ENCODE measurements around the gene MGMT. TPM values are rescaled to one million over a fixed set of nuclear protein-coding genes. Genes with fewer than 3 reads are reported as not detected.

MGMT gene
- polyA plus RNA-seq, 1 donor from 2014 or later, result 0.94 TPM

DNA sequence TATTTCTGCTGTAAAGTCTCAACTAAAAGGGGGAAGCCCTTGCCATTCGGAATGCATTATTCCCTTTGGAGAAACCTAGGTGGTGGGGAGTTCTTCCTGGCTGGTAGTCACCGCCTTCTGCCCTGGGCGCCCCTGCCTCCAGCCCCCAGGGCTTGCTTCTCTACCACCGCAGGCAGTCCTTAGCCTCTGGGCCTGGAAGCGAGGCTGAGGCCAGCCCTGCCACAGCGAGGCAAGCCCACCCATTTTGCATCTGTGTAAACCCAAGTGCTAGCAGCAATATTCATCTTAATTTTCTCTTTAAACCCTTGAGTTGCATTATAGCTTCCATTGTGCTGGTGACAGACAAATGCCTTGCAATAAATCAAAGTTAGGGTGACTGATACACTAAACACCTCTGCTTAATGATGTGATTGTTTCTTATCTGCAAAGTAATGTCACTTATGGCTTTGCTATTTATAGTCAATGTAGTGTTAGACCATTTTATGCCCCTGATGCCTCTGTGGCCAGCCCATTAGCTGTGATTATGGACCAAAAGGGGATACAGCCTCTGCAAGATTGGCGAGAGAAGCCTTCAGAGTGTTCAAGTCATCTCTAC lies 26.2 kb upstream of the MGMT start:
- no peak overlapping the region for H2AFZ ChIP-seq (ENCODE audit: low read depth, low read length)
- H3K27me3 ChIP-seq (ENCODE audit: insufficient read depth, low read depth, low read length), result no peaks in the 10 kb centered on the region
- no peaks in the 10 kb centered on the region for H3F3A ChIP-seq (ENCODE audit: insufficient read depth, low read length, poor library complexity, severe bottlenecking)
- H3K4me2 ChIP-seq (ENCODE audit: low read length), result no peak overlapping the region
- TF ChIP-seq RAD21 (conservative IDR thresholded peaks at IDR 0.05) (no peak), EP300 (conservative IDR thresholded peaks at IDR 0.05; ENCODE audit: poor library complexity, severe bottlenecking) (no peak), SMC3 (conservative IDR thresholded peaks at IDR 0.05; ENCODE audit: poor library complexity) (no peak), EZH2 (IDR thresholded peaks at IDR 0.05; ENCODE audit: borderline replicate concordance, insufficient read depth, low read length, poor library complexity, severe bottlenecking) (no peak), MXI1 (conservative IDR thresholded peaks at IDR 0.05; ENCODE audit: poor library complexity, severe bottlenecking) (no peak), POLR2AphosphoS5 (IDR thresholded peaks at IDR 0.05) (no peak), TAF1 (IDR thresholded peaks at IDR 0.05; ENCODE audit: low read depth) (no peak)
- TF ChIP-seq, protein P1, sequence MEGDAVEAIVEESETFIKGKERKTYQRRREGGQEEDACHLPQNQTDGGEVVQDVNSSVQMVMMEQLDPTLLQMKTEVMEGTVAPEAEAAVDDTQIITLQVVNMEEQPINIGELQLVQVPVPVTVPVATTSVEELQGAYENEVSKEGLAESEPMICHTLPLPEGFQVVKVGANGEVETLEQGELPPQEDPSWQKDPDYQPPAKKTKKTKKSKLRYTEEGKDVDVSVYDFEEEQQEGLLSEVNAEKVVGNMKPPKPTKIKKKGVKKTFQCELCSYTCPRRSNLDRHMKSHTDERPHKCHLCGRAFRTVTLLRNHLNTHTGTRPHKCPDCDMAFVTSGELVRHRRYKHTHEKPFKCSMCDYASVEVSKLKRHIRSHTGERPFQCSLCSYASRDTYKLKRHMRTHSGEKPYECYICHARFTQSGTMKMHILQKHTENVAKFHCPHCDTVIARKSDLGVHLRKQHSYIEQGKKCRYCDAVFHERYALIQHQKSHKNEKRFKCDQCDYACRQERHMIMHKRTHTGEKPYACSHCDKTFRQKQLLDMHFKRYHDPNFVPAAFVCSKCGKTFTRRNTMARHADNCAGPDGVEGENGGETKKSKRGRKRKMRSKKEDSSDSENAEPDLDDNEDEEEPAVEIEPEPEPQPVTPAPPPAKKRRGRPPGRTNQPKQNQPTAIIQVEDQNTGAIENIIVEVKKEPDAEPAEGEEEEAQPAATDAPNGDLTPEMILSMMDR (IDR thresholded peaks at IDR 0.05; ENCODE audit: poor library complexity, severe bottlenecking), result no peak
- TF ChIP-seq, protein P2, sequence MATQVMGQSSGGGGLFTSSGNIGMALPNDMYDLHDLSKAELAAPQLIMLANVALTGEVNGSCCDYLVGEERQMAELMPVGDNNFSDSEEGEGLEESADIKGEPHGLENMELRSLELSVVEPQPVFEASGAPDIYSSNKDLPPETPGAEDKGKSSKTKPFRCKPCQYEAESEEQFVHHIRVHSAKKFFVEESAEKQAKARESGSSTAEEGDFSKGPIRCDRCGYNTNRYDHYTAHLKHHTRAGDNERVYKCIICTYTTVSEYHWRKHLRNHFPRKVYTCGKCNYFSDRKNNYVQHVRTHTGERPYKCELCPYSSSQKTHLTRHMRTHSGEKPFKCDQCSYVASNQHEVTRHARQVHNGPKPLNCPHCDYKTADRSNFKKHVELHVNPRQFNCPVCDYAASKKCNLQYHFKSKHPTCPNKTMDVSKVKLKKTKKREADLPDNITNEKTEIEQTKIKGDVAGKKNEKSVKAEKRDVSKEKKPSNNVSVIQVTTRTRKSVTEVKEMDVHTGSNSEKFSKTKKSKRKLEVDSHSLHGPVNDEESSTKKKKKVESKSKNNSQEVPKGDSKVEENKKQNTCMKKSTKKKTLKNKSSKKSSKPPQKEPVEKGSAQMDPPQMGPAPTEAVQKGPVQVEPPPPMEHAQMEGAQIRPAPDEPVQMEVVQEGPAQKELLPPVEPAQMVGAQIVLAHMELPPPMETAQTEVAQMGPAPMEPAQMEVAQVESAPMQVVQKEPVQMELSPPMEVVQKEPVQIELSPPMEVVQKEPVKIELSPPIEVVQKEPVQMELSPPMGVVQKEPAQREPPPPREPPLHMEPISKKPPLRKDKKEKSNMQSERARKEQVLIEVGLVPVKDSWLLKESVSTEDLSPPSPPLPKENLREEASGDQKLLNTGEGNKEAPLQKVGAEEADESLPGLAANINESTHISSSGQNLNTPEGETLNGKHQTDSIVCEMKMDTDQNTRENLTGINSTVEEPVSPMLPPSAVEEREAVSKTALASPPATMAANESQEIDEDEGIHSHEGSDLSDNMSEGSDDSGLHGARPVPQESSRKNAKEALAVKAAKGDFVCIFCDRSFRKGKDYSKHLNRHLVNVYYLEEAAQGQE (IDR thresholded peaks at IDR 0.05; ENCODE audit: borderline replicate concordance), result no peak
- H3K79me2 ChIP-seq (replicated peaks; ENCODE audit: insufficient read depth, low read length), result no peaks in the 10 kb centered on the region
- no peak overlapping the region for H3K4me3 ChIP-seq (ENCODE audit: low read length)
- H3K27ac ChIP-seq (ENCODE audit: low read length), result no peak overlapping the region
- H3K9ac ChIP-seq (ENCODE audit: low read length), result no peak overlapping the region
- H3K9me3 ChIP-seq (ENCODE audit: low read length), result no peaks in the 10 kb centered on the region
- no peaks in the 10 kb centered on the region for H3K9me2 ChIP-seq (ENCODE audit: insufficient read depth, low read length)
- no peaks in the 10 kb centered on the region for H3K36me3 ChIP-seq (ENCODE audit: insufficient read depth, low read length)
- no peaks in the 10 kb centered on the region for H4K20me1 ChIP-seq (ENCODE audit: insufficient read depth)

DNA sequence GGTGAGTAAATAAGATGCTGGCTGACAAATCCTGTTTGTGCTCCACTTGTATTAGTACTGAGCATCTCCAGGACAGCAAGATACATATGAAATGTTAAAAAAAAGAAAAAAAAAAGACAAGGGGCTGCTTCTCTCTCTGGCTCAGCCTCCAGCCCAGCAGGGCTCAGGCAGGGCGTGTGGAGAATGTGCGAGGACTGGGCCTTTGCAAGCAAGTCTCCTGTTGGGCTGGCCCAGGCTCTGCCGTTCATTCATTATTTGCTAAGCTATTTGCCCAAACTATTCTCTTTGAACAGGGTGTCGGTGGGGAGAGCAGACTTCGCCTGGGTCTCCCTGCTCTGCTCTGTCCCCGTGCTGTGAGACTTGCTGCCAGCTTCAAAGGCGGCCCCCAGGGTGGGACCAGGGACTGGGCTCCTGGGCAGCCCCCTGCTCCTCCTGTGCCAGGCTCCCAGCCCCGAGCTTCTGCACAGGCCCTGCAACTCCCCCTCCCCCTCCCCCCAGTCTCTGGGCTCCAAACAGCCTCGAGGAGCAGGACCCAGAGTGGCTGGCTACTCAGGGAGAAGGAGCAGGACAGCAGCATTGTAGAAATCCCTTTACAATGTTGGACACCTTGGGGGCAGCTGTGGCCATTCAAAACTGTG lies 25.6 kb upstream of the MGMT start:
- Histone ChIP-seq H3F3A (ENCODE audit: insufficient read depth, low read length, poor library complexity, severe bottlenecking) (no peaks in the 10 kb centered on the region), H3K27ac (ENCODE audit: low read length) (no peak overlapping the region), H4K20me1 (ENCODE audit: insufficient read depth) (no peaks in the 10 kb centered on the region), H3K9me2 (ENCODE audit: insufficient read depth, low read length) (no peaks in the 10 kb centered on the region), H3K9ac (ENCODE audit: low read length) (no peak overlapping the region), H3K9me3 (ENCODE audit: low read length) (no peaks in the 10 kb centered on the region), H3K27me3 (ENCODE audit: insufficient read depth, low read depth, low read length) (no peaks in the 10 kb centered on the region), H2AFZ (ENCODE audit: low read depth, low read length) (no peak overlapping the region), H3K36me3 (ENCODE audit: insufficient read depth, low read length) (no peaks in the 10 kb centered on the region), H3K79me2 (replicated peaks; ENCODE audit: insufficient read depth, low read length) (no peaks in the 10 kb centered on the region), H3K4me3 (ENCODE audit: low read length) (no peak overlapping the region), H3K4me2 (ENCODE audit: low read length) (no peak overlapping the region)
- TF ChIP-seq TAF1 (IDR thresholded peaks at IDR 0.05; ENCODE audit: low read depth) (no peak), SMC3 (conservative IDR thresholded peaks at IDR 0.05; ENCODE audit: poor library complexity) (no peak), MXI1 (conservative IDR thresholded peaks at IDR 0.05; ENCODE audit: poor library complexity, severe bottlenecking) (no peak), RAD21 (conservative IDR thresholded peaks at IDR 0.05) (no peak)
- TF ChIP-seq, protein P2 (IDR thresholded peaks at IDR 0.05; ENCODE audit: borderline replicate concordance), result no peak

Data from neural cell (in vitro differentiated cells).